ENCODE data around the gene PRDX2.

PRDX2 gene

DNA sequence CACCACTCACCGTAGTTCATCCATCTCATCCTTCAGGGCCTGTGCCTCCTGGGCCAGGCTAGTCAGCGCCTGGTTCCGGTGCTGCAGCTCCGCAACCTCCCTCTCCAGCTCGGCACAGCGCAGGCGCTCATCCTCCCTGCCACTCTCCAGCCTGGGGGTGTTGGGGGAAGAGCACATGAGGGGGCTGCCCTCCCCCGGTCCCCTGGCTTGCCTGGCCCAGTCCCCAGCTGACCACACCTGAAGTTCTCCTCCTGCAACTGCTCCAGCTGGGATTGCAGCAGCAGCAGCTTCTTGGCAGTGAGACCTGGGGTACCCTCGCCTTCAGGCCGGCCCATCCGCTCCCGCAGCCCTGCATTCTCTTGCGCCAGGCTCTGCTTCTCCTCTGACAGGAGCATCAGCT is 30.7 kb downstream of the PRDX2 start:
- Histone ChIP-seq H3K27me3 (ENCODE audit: control insufficient read depth, insufficient read depth, low read length) (no peaks in the 10 kb centered on the region), H3K4me2 (ENCODE audit: low read length) (no peak overlapping the region), H3K4me1 (ENCODE audit: control insufficient read depth, insufficient read depth, low read length) (peaks cover 14% of the 10 kb centered on the region), H3K4me3 (ENCODE audit: low read length) (no peak overlapping the region), H3K36me3 (ENCODE audit: insufficient read depth, low read length) (peaks cover 5% of the 10 kb centered on the region), H3K9ac (ENCODE audit: low read depth, low read length) (no peak overlapping the region), H3K9me3 (replicated peaks; ENCODE audit: low read length) (no peaks in the 10 kb centered on the region)

DNA sequence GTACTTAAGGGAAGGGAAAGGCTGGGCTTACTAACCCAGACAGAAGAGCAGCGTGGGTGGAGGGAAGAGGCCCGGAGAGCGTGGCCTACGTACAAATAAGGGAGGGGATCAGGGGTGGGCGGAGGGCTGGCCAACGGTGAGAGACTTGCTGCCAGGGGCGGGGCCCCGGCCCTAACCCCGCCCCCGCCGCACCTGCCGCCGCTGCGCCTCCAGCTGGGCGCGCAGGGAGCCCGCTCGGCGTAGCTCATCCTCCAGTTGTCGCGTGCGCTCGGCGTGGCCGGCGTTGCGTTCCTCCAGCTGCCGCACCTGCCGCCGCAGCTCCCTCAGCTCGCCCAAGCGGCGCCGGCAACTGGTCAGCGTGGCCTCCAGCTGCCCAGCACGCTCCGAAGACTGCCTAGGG is 31.9 kb downstream of the PRDX2 start:
- no peaks in the 10 kb centered on the region for H3K27me3 ChIP-seq (ENCODE audit: control insufficient read depth, insufficient read depth, low read length)
- no peaks in the 10 kb centered on the region for H3K9me3 ChIP-seq (replicated peaks; ENCODE audit: low read length)
- no peak overlapping the region for H3K9ac ChIP-seq (ENCODE audit: low read depth, low read length)
- H3K4me2 ChIP-seq (ENCODE audit: low read length), result no peak overlapping the region
- H3K4me3 ChIP-seq (ENCODE audit: low read length), result no peak overlapping the region
- peaks cover 5% of the 10 kb centered on the region for H3K36me3 ChIP-seq (ENCODE audit: insufficient read depth, low read length)
- H3K4me1 ChIP-seq (ENCODE audit: control insufficient read depth, insufficient read depth, low read length), result peaks cover 9% of the 10 kb centered on the region

DNA sequence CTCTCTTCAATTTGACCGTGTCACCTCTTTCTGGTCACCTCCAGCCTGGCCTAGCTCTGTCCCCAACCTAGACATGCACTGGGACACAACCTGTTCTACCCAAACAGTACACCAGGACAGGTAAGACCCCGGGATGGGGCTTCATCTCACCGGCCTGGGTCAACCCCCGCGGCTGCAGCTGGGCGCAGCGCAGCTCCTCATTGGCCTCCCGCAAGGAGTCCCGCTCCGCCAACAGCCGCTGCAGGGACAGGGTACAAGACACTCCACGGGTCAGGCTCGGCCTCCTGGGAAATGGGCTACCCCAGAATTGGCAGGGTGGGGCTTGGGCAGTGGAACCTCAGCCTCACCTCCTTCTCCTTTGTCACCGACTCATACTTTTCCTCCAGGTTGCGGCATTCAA is 33.9 kb downstream of the PRDX2 start:
- H3K27me3 ChIP-seq (ENCODE audit: control insufficient read depth, insufficient read depth, low read length), result no peaks in the 10 kb centered on the region
- peaks cover 2% of the 10 kb centered on the region for H3K4me1 ChIP-seq (ENCODE audit: control insufficient read depth, insufficient read depth, low read length)
- H3K9ac ChIP-seq (ENCODE audit: low read depth, low read length), result no peak overlapping the region
- H3K4me2 ChIP-seq (ENCODE audit: low read length), result no peak overlapping the region
- H3K9me3 ChIP-seq (replicated peaks; ENCODE audit: low read length), result no peaks in the 10 kb centered on the region
- no peak overlapping the region for H3K4me3 ChIP-seq (ENCODE audit: low read length)
- H3K36me3 ChIP-seq (ENCODE audit: insufficient read depth, low read length), result peaks cover 10% of the 10 kb centered on the region

DNA sequence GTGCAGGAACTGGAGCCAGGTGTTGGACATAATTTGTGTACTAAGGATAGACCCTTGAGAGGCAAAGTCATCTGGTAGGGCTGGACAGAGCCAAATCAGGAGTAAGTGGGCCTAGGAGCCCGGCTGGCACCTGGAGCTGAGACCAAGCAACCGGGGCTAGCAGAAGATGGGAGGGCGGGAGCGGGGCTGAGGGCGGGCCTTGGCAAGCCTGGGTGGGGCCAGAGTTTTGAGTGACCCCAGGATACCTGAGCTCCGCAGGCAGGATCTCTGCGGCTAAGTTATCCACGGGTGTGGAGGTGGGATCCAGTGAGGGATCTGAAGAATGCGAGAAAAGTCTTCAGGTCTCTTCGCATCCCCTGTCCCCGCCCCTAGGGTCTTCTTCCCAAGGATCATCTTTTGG is 34.5 kb downstream of the PRDX2 start:
- Histone ChIP-seq H3K4me2 (ENCODE audit: low read length) (no peak overlapping the region), H3K27me3 (ENCODE audit: control insufficient read depth, insufficient read depth, low read length) (no peaks in the 10 kb centered on the region), H3K4me3 (ENCODE audit: low read length) (no peak overlapping the region), H3K4me1 (ENCODE audit: control insufficient read depth, insufficient read depth, low read length) (peaks cover 2% of the 10 kb centered on the region), H3K9ac (ENCODE audit: low read depth, low read length) (no peak overlapping the region), H3K9me3 (replicated peaks; ENCODE audit: low read length) (no peaks in the 10 kb centered on the region), H3K36me3 (ENCODE audit: insufficient read depth, low read length) (peaks cover 10% of the 10 kb centered on the region)

DNA sequence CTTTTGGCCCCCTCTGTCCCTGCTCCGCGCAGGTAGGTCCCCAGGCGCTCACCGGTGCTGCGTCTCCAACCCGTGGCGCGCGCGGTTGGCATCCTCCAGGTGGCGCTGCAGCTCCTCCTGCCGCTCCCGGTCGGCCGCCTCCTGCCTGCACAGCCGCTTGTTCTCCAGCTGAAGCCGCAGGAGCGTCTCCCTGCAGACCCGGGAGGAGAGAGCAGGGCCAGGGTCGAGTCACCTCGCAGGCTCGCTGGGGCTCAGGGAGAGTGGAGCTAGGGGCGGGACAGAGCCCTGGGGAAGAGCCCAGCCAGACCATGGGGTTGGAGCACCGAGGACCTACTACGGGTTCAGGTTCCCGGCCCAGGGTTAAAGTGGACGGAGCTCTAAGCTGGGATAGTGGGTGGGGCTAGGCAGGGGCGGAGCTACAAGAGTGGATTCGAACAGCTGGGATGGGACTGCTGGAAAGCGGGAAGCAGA is 35.5 kb downstream of the PRDX2 start:
- Histone ChIP-seq H3K4me1 (ENCODE audit: control insufficient read depth, insufficient read depth, low read length) (peaks cover 2% of the 10 kb centered on the region), H3K9me3 (replicated peaks; ENCODE audit: low read length) (no peaks in the 10 kb centered on the region), H3K9ac (ENCODE audit: low read depth, low read length) (no peak overlapping the region), H3K4me3 (ENCODE audit: low read length) (no peak overlapping the region), H3K27me3 (ENCODE audit: control insufficient read depth, insufficient read depth, low read length) (no peaks in the 10 kb centered on the region), H3K36me3 (ENCODE audit: insufficient read depth, low read length) (peaks cover 10% of the 10 kb centered on the region), H3K4me2 (ENCODE audit: low read length) (peak overlapping the region; percentile 98)

DNA sequence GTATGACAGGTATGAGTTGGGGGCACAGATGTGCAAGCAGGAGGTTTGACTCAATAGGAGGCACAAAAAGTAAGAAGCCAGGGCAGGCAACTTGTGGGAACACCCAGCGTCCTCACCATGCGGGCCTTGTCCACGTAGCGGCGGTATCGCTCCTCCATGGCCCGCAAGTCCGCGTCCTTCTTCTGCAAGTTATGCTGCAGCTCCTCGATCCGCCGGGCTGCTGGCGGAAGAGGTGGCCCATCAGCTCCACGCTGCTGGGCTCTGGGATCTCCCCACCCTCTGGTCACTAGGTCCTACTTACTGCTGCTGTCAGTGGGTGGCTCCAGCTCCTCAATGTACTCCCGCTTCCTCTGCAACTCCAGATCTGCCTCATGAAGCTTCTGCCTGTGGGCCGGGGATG is 36.9 kb downstream of the PRDX2 start:
- Histone ChIP-seq H3K4me1 (ENCODE audit: control insufficient read depth, insufficient read depth, low read length) (peaks cover 2% of the 10 kb centered on the region), H3K4me3 (ENCODE audit: low read length) (no peak overlapping the region)

DNA sequence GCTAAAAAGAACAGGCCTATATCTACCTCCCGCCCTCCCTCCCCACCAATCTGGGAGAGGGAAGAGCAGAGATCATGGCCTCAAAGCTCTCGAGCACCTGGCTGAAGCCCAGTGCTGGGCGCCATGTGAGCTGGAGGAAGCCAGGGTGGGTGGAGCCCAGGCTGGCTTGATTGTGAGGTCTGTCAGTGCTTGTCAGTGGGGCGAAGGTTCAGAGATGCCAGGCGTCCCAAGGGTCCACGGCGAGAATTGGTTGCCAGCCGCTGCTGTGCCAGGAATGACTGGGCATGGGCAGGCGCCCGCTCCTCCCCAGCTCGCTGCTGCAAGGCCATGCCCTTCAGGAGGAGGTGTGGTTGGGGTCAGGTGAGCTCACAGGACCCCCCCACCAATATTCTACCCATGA is 38.5 kb downstream of the PRDX2 start:
- H3K4me3 ChIP-seq (ENCODE audit: low read length), result no peak overlapping the region
- peaks cover 5% of the 10 kb centered on the region for H3K36me3 ChIP-seq (ENCODE audit: insufficient read depth, low read length)
- no peak overlapping the region for H3K9ac ChIP-seq (ENCODE audit: low read depth, low read length)
- H3K4me2 ChIP-seq (ENCODE audit: low read length), result no peak overlapping the region
- H3K27me3 ChIP-seq (ENCODE audit: control insufficient read depth, insufficient read depth, low read length), result no peaks in the 10 kb centered on the region
- H3K4me1 ChIP-seq (ENCODE audit: control insufficient read depth, insufficient read depth, low read length), result peaks cover 2% of the 10 kb centered on the region
- H3K9me3 ChIP-seq (replicated peaks; ENCODE audit: low read length), result no peaks in the 10 kb centered on the region

More for the DNA sequence above, 36.9 kb downstream of the PRDX2 start:
- Histone ChIP-seq H3K36me3 (ENCODE audit: insufficient read depth, low read length) (peaks cover 10% of the 10 kb centered on the region), H3K4me2 (ENCODE audit: low read length) (no peak overlapping the region), H3K27me3 (ENCODE audit: control insufficient read depth, insufficient read depth, low read length) (no peaks in the 10 kb centered on the region), H3K9ac (ENCODE audit: low read depth, low read length) (no peak overlapping the region), H3K9me3 (replicated peaks; ENCODE audit: low read length) (no peaks in the 10 kb centered on the region)

DNA sequence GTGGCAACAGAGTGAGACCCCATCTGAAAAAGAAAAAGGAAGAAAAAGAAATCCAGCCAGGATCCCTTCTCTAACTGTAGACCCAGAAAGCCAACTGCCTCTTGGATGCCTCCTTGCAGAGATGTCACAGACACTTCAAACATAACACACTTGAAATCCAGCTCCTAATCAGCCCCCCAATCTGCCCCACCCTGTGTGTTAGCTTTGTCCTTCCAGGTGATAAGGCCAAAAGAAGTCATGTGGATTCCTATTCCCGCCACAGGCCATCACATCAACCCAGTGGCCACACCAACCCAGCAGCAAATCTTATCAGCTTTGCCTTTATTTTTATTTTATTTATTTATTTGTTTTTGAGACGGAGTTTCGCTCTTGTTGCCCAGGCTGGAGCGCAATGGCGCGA is 41.9 kb downstream of the PRDX2 start:
- no peak overlapping the region for H3K4me3 ChIP-seq (ENCODE audit: low read length)
- H3K4me2 ChIP-seq (ENCODE audit: low read length), result no peak overlapping the region
- no peaks in the 10 kb centered on the region for H3K4me1 ChIP-seq (ENCODE audit: control insufficient read depth, insufficient read depth, low read length)
- H3K9ac ChIP-seq (ENCODE audit: low read depth, low read length), result no peak overlapping the region
- H3K36me3 ChIP-seq (ENCODE audit: insufficient read depth, low read length), result peaks cover 5% of the 10 kb centered on the region
- H3K9me3 ChIP-seq (replicated peaks; ENCODE audit: low read length), result no peaks in the 10 kb centered on the region
- H3K27me3 ChIP-seq (ENCODE audit: control insufficient read depth, insufficient read depth, low read length), result no peaks in the 10 kb centered on the region

DNA sequence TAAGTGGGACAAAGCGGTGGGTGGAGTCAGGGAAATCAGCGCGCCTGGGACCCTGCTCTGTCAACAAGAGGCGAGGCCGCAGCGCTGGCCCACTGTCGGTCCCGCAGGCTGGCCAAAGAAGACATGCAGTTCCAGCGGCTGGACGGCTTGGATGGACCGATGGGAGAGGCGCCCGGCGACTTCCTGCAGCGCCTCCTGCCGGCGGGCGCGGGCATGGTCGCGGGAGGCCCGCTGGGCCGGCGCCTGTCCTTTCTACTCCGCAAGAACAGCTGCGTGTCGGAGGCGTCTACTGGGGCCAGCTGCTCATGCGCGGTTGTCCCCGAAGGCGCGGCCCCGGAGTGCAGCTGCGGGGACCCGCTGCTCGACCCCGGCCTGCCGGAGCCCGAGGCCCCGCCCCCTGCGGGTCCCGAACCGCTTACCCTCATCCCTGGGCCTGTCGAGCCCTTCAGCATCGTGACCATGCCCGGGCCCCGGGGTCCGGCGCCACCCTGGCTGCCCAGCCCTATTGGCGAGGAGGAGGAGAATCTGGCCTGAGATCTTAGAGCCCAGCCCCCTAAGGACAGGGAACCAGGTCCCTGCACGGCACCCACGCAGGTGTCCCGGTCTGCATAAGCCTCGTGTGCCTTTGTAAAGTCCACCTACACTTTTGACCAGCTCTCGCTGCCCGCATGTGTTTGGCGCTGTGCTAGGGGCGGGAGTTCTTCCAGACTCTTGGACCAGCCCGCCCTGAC is 43.9 kb downstream of the PRDX2 start:
- H3K4me3 ChIP-seq (ENCODE audit: low read length), result peak overlapping the region; percentile 66
- no peaks in the 10 kb centered on the region for H3K9me3 ChIP-seq (replicated peaks; ENCODE audit: low read length)
- H3K4me1 ChIP-seq (ENCODE audit: control insufficient read depth, insufficient read depth, low read length), result no peaks in the 10 kb centered on the region
- no peaks in the 10 kb centered on the region for H3K27me3 ChIP-seq (ENCODE audit: control insufficient read depth, insufficient read depth, low read length)
- no peaks in the 10 kb centered on the region for H3K36me3 ChIP-seq (ENCODE audit: insufficient read depth, low read length)
- peak overlapping the region; percentile 70 for H3K4me2 ChIP-seq (ENCODE audit: low read length)
- H3K9ac ChIP-seq (ENCODE audit: low read depth, low read length), result peak overlapping the region; percentile 61

DNA sequence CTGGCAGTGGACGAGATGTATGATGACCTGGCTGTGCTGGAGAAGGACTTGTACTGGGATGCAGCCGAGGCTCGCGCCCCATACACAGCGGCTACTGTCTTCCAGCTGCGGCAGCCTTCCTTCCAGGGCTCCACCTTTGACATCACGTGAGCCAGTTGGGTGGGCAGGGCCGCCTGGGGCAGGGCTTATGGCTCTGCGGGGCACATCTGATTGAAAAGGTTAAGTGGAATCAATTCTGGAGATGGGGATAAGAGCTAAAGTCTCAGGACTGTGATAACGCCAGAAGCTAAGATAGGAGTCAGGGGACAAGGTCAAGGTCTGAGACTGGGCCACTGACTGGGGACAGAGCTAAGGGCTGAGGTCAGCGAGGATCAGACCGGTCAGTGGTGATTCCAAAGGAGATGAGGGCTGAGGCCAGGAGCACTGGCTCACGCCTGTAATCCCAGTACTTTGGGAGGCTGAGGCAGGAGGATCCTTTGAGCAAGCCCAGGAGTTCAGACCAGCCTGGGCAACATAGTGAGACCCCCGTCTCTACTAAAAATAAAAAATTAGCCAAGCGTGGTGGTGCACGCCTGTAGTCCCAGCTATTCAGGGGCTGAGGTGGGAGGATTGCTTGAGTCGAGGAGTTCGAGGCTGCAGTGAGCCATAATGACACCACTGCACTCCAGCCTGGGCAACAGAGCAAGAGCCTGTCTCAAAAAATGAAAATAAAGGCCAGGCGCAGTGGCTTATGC is 45.3 kb downstream of the PRDX2 start:
- H3K4me1 ChIP-seq (ENCODE audit: control insufficient read depth, insufficient read depth, low read length), result peaks cover 3% of the 10 kb centered on the region
- H3K27me3 ChIP-seq (ENCODE audit: control insufficient read depth, insufficient read depth, low read length), result no peaks in the 10 kb centered on the region
- H3K4me3 ChIP-seq (ENCODE audit: low read length), result no peak overlapping the region
- H3K4me2 ChIP-seq (ENCODE audit: low read length), result no peak overlapping the region
- no peaks in the 10 kb centered on the region for H3K36me3 ChIP-seq (ENCODE audit: insufficient read depth, low read length)
- H3K9me3 ChIP-seq (replicated peaks; ENCODE audit: low read length), result no peaks in the 10 kb centered on the region
- no peak overlapping the region for H3K9ac ChIP-seq (ENCODE audit: low read depth, low read length)

DNA sequence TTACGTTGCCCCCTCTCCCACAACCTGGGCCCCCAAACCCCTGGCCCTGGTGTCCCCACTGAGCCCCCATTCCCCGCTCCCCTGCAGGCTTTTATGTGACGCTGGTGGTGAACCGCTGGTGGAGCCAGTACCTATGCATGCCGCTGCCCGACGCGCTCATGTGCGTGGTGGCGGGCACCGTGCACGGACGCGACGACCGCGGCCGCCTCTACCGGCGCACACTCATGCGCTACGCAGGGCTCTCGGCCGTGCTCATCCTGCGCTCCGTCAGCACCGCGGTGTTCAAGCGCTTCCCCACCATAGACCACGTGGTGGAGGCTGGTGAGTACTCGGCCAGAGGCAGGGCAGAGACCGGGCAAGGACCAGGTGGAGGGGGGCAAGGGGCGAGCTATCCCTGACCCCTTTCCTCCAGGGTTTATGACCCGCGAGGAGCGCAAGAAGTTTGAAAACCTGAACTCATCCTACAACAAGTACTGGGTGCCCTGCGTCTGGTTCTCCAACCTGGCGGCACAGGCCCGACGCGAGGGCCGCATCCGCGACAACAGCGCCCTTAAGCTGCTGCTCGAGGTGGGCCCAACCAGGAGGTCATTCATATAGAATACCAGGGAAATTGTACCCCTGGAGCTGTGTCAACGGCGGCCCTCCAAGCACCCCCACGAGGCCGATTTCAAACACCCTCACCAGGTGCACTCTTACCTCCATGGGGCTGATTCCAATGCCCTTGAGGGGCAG is 47.0 kb downstream of the PRDX2 start:
- Histone ChIP-seq H3K4me3 (ENCODE audit: low read length) (no peak overlapping the region), H3K9me3 (replicated peaks; ENCODE audit: low read length) (no peaks in the 10 kb centered on the region), H3K4me2 (ENCODE audit: low read length) (no peak overlapping the region), H3K36me3 (ENCODE audit: insufficient read depth, low read length) (no peaks in the 10 kb centered on the region), H3K9ac (ENCODE audit: low read depth, low read length) (no peak overlapping the region), H3K4me1 (ENCODE audit: control insufficient read depth, insufficient read depth, low read length) (peaks cover 20% of the 10 kb centered on the region), H3K27me3 (ENCODE audit: control insufficient read depth, insufficient read depth, low read length) (no peaks in the 10 kb centered on the region)

All from skeletal muscle satellite cell (primary cell).